HG02981 (cell line): Measurements from ENCODE around the gene B3GNT5.

Source experiments
- ATAC-seq: cut with Tn5 transposase; IDR thresholded peaks from one replicate; pipeline ENCODE4 v1.9.1; 2021; ENCODE audit warnings: mild to moderate bottlenecking, moderate library complexity; ENCODE audit not compliant: unreplicated experiment

B3GNT5 gene

GRCh38 chr3:183317271-183317670 lies 64.2 kb downstream of the B3GNT5 start:
- no peak for ATAC-seq

- no peak for ATAC-seq
These were observed 65.1 kb downstream of the B3GNT5 start for GRCh38 chr3:183317886-183318865.

- no peak for ATAC-seq
These were observed 65.8 kb downstream of the B3GNT5 start for GRCh38 chr3:183318877-183319276.

- ATAC-seq, result no peak
These were observed 66.3 kb downstream of the B3GNT5 start for GRCh38 chr3:183319371-183319770.
